Fibroblast of skin of right biceps (primary cell): ENCODE results near the gene JMJD8.

Experiments
- DNase-seq: peaks from one replicate; pipeline ENCODE4 v3.0.0-alpha.2; 2013

JMJD8 gene

DNA sequence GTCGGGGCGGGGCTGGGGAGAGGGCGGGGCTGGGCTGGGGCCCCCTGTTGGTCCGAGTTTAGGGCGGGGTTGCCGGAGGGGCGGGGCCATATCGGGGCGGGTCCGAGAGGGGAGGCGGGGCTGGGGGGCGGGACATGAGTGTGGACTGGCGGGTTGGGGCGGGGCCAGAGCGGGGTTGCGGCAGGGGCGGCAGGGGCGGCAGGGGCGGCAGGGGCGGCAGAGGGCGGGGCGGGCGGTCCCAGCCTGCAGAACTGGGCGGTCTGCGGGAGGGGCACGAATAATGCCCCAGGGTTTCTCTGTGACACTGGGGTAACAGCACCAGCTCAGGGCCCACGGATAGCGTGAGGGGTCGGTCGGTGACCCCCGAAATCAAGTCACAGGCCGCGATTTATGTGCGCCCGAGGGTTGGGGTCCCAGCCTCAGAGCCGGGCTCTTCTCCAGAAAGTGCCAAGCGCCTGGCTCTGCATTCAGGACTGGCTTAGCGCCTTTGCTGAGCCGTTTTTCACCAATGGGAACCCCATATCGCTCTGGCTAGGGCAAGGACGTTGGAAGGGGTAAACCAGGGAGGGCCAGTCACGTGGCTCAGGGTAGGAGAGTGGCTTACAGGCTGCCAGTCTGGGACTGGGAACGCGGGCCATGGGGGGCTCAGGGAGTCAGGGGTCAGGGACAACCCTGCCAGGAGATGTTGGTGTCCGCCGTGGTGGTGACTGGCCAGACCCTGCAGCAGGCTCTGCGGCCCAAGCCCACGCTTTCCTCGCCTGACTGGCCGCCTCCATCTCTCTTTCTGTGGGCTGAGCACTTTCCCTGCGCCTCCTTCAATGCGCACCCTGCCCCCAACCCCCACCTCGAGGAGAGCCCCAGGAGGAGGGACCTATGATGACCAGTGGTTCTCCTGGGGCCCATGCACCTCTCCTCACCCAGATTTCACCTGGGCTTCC is 46.8 kb downstream of the JMJD8 start:
- DNase-seq: peak; percentile 89

DNA sequence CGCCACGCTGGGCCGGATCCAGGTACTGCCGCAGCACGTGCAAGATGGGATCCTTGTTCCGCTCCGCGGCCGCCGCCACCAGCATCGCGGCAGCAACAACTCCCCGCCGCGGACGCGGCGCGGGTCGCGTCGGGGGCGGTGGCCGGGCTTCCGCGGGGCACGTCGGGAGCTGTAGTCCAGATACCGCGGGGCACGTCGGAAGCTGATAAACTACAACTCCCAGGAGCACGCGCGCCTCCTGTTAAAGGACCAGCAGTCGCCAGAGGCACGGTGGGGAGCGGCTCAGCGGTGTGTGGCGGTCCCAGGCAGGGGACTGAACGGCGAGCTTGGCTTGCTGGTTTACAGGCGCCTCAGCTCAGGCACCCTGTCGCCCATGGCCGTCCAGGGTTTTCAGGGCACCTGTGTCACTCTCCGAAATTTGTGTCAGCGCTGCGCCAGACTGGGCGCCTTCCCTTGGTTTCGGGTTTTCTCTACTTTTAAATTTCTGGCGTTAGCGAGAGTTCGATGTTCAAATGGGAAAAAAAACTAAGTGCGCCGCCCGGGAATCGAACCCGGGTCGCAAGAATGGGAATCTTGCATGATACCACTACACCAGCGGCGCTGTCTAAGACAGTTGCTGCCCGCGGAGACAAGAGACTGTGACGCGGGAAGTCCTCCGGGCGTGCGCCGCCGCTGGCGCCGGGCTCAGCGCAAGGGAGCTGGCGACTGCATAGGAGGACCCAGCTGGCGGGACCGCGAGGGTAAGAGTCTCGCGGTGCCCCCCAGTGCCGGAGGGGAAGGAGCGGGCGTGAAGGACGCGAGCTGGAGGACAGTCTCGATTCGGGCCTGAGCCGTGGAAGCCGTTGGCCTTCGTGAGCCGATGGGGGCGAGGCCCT is 47.7 kb downstream of the JMJD8 start, which contains the start of gene METTL26:
TSS of gene METTL26 (minus strand) at position 100 of the 875 bp plus-strand sequence. CDS start at position 85, 15 bp downstream.
- peak; percentile 95 for DNase-seq

DNA sequence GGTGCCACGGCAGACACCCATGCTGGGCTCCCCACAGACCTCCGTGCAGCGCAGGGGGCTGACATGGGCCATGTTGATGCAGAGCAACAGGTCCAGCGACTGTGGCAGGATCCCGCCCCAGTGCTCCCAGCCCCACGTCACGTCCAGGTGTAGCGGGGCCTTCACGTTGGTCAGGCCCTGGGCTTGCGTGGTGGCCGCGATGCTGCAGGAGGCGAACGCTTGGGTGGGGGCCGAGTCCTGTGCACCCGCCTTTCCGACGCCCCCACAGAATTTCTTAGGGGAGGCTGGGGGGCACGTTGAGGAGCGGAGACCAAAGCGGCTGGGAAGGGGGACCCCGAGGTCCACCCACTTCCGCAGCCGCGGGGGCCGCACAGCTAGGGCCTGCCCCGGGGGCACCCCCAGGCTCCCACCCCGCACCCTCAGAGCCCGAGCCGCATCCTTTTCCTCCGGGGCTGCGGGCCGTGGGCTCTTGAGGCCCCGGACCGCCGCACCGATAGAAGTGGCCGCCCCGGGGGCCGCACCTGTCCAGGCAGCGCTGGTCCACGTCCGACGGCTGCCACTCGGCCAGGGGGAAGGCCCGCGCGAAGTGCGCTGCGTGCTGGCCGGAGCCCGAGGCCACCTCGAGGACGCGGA is 48.4 kb downstream of the JMJD8 start:
- DNase-seq: no peak

DNA sequence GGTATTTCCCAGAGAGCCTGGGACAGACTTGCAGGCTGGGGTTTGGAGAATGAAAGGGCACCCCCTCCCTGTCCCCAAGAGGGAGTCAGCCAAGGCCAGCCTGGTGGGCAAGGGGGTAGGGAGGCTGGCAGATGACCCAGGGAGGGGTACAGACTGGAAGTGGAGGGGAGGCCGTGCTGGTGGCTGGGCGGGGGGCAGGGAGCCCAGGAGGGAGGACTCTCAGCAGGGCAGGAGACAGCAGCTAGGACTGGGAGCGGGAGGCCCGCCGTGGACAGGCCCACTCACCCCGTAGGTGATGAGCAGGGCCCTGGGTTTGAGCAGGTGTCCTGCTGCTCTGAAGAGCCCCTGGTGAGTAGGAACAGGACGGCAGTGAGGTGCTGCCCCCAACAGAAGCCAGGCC is 49.1 kb downstream of the JMJD8 start:
- no peak for DNase-seq

DNA sequence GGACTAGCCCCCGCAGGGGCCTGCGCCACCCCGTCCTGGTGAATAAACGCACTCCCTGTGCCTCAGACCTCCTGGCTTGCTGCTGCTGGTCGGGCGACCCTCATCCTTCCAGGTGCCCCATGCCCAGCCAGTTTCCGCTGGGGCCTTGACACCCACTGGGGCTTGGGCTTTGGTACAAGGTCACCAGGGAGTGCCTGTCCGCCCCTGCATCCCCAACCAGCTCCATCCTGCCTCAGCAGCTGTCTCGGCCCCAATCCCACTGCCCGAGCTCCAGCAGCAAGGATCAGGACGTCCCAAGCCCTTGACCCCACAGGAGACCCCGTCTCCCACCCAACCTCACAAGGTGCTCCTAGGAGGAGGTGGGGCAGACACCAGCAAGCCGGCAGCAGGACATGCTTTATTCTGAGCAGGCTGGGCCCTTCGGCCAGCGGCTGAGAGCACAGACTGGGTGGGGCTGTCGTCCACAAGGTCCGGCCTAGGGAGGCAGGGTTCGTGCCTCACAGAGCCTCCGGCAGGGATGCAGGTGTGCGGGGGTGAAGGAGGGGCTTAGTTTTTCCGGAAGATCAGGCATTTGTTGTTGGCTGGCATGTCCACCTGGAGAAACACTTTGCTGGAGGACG is 50.0 kb downstream of the JMJD8 start:
- DNase-seq: no peak

DNA sequence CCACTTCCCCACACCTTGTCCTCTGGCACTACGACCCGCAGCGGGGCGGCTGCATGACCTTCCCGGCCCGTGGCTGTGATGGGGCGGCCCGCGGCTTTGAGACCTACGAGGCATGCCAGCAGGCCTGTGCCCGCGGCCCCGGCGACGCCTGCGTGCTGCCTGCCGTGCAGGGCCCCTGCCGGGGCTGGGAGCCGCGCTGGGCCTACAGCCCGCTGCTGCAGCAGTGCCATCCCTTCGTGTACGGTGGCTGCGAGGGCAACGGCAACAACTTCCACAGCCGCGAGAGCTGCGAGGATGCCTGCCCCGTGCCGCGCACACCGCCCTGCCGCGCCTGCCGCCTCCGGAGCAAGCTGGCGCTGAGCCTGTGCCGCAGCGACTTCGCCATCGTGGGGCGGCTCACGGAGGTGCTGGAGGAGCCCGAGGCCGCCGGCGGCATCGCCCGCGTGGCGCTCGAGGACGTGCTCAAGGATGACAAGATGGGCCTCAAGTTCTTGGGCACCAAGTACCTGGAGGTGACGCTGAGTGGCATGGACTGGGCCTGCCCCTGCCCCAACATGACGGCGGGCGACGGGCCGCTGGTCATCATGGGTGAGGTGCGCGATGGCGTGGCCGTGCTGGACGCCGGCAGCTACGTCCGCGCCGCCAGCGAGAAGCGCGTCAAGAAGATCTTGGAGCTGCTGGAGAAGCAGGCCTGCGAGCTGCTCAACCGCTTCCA is 50.6 kb downstream of the JMJD8 start:
- no peak for DNase-seq

DNA sequence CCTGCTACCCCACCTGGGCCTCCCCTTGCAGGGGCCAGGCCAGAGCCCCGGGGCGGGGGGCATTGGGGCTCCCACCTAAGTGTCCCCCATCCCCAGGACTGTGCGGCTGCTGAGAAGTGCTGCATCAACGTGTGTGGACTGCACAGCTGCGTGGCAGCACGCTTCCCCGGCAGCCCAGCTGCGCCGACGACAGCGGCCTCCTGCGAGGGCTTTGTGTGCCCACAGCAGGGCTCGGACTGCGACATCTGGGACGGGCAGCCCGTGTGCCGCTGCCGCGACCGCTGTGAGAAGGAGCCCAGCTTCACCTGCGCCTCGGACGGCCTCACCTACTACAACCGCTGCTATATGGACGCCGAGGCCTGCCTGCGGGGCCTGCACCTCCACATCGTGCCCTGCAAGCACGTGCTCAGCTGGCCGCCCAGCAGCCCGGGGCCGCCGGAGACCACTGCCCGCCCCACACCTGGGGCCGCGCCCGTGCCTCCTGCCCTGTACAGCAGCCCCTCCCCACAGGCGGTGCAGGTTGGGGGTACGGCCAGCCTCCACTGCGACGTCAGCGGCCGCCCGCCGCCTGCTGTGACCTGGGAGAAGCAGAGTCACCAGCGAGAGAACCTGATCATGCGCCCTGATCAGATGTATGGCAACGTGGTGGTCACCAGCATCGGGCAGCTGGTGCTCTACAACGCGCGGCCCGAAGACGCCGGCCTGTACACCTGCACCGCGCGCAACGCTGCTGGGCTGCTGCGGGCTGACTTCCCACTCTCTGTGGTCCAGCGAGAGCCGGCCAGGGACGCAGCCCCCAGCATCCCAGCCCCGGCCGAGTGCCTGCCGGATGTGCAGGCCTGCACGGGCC is 51.4 kb downstream of the JMJD8 start:
- no peak for DNase-seq

DNA sequence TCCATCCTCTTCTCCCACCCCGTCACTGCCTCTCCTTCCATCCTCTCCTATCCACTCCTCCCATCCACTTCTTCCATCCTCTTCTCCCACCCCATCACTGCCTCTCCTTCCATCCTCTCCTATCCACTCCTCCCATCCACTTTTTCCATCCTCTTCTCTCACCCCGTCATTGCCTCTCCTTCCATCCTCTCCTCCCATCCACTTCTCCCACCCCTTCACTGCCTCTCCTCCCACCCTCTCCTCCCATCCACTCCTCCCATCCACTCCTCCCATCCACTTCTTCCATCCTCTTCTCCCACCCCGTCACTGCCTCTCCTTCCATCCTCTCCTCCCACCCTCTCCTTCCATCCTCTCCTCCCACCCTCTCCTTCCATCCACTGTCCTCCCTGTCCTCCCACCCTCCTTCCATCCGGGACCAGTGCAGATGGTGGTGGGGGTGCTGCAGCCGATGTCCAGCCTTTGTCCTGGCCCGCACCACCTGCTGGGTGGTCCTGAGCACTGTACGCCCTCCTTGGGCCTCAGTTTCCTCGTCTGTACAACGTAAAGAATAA is 52.3 kb downstream of the JMJD8 start:
- DNase-seq: no peak
